Endodermal cell (in vitro differentiated cells): ENCODE measurements around the gene AJAP1. TPM values are rescaled to one million over a fixed set of nuclear protein-coding genes. Genes with fewer than 3 reads are reported as not detected.
A peak's percentile ranks its signal among the peaks of the same experiment; 100 is the strongest.

Experiments used
- DNase-seq: peaks from one replicate; pipeline ENCODE4 v3.0.0-alpha.2; 2017
- H3K27ac ChIP-seq: 2 replicates; pipeline ENCODE4 v1.5.1; 2013; ENCODE audit warnings: mild to moderate bottlenecking, low read depth, low read length, moderate library complexity
- H3K27me3 ChIP-seq: 2 replicates; pipeline ENCODE4 v1.6.1; 2013; ENCODE audit warnings: mild to moderate bottlenecking, low read length, moderate library complexity; ENCODE audit not compliant: insufficient read depth, control insufficient read depth, poor library complexity, severe bottlenecking
- H3K36me3 ChIP-seq: 2 replicates; pipeline ENCODE4 v1.7.0; 2013; ENCODE audit warnings: mild to moderate bottlenecking, low read length, moderate library complexity; ENCODE audit not compliant: control insufficient read depth, insufficient read depth
- H3K4me1 ChIP-seq: one replicate; pipeline ENCODE4 v1.7.0; 2013; ENCODE audit warnings: low read length; ENCODE audit not compliant: control insufficient read depth, insufficient read depth
- H3K4me3 ChIP-seq: 2 replicates; pipeline ENCODE4 v1.5.1; 2013; ENCODE audit warnings: mild to moderate bottlenecking, low read length, moderate library complexity
- H3K9ac ChIP-seq: 2 replicates; pipeline ENCODE4 v1.6.1; 2013; ENCODE audit warnings: mild to moderate bottlenecking, low read length, moderate library complexity; ENCODE audit not compliant: poor library complexity, severe bottlenecking; ENCODE audit errors: extremely low read depth
- H3K9me3 ChIP-seq: 2 replicates; pipeline ENCODE4 v1.6.1; 2013; ENCODE audit warnings: mild to moderate bottlenecking, low read length, moderate library complexity; ENCODE audit not compliant: control insufficient read depth
- H3K27ac Mint-ChIP-seq: 2 replicates; pipeline ENCODE4 v1.8.0; 2020; ENCODE audit warnings: mixed read lengths
- H3K27me3 Mint-ChIP-seq: 2 replicates; pipeline ENCODE4 v1.8.0; 2021; ENCODE audit warnings: mild to moderate bottlenecking, mixed read lengths; ENCODE audit not compliant: insufficient read depth
- H3K36me3 Mint-ChIP-seq: 2 replicates; pipeline ENCODE4 v1.8.0; 2020; ENCODE audit warnings: low read depth, mixed read lengths
- H3K4me1 Mint-ChIP-seq: 2 replicates; pipeline ENCODE4 v1.8.0; 2020; ENCODE audit warnings: mixed read lengths
- H3K4me3 Mint-ChIP-seq: 2 replicates; pipeline ENCODE4 v1.8.0; 2020; ENCODE audit warnings: mild to moderate bottlenecking, moderate library complexity, mixed read lengths
- H3K9me3 Mint-ChIP-seq: 2 replicates; pipeline ENCODE4 v1.8.0; 2020; ENCODE audit warnings: mild to moderate bottlenecking, mixed read lengths
- WGBS, 2 experiments: methylation state at CpG; one replicate each; pipeline versions ENCODE4 v1.1.5 to v1.1.7; 2013; ENCODE audit warnings: missing lambda C conversion rate in 2 of 2, mixed read lengths in 1 of 2; ENCODE audit not compliant: insufficient coverage in 1 of 2, insufficient read length in 1 of 2; 5-methylcytosine and 5-hydroxymethylcytosine counted together
- total RNA-seq, 2 donors: library from RNA; stranded (reverse); fragmentation: NEBNext Ultra II Directional in 1 of 2; extraction: Animal tissue kit (Norgen Biotek cat#: 25700) in 1 of 2; gene quantifications; 2 replicates in 1 of 2; 3 replicates in 1 of 2; pipeline ENCODE4 v1.2.1, GENCODE V29; 2021
- TF ChIP-seq, protein P1 (sequence below): fragments of 200-600 bp; sonication (generic); conservative IDR thresholded peaks from 2 replicates; pipeline ENCODE4 v1.5.0; 2021; ENCODE audit warnings: antibody characterized with exemption, mild to moderate bottlenecking

Gene AJAP1
- total RNA-seq, 2 donors from 2014 or later = 19.4 to 22.1 TPM

DNA sequence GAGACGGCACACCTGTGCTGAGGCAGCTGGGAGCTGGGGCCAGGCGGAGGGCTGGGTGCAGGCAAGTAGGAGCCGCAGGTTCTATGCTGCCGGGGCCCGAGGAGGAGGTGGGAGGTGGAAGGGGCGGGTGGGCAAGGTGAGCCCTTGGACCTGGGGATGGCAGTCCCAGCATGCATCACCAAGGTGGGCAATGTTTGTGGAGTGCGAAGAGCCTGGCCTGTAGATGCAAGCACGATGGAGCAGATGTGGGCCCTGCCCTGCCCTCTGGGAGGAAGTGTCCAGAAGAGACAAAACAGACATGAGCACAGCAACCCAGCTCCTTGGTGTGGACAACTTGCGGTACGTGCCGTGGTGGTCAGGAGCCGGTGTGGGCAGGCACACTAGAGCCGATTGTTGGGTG, 28.3 kb upstream of the AJAP1 start:
- no peaks in the 10 kb centered on the region for H3K9me3 ChIP-seq
- Mint-ChIP-seq H3K27ac (no peak overlapping the region), H3K36me3 (no peaks in the 10 kb centered on the region), H3K27me3 (no peaks in the 10 kb centered on the region), H3K9me3 (no peaks in the 10 kb centered on the region), H3K4me3 (no peak overlapping the region), H3K4me1 (no peaks in the 10 kb centered on the region)
- H3K4me1 ChIP-seq = no peaks in the 10 kb centered on the region
- H3K4me3 ChIP-seq = no peak overlapping the region
- TF ChIP-seq, protein P1, sequence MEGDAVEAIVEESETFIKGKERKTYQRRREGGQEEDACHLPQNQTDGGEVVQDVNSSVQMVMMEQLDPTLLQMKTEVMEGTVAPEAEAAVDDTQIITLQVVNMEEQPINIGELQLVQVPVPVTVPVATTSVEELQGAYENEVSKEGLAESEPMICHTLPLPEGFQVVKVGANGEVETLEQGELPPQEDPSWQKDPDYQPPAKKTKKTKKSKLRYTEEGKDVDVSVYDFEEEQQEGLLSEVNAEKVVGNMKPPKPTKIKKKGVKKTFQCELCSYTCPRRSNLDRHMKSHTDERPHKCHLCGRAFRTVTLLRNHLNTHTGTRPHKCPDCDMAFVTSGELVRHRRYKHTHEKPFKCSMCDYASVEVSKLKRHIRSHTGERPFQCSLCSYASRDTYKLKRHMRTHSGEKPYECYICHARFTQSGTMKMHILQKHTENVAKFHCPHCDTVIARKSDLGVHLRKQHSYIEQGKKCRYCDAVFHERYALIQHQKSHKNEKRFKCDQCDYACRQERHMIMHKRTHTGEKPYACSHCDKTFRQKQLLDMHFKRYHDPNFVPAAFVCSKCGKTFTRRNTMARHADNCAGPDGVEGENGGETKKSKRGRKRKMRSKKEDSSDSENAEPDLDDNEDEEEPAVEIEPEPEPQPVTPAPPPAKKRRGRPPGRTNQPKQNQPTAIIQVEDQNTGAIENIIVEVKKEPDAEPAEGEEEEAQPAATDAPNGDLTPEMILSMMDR = no peak
- no peaks in the 10 kb centered on the region for H3K36me3 ChIP-seq
- DNase-seq = no peak
- no peaks in the 10 kb centered on the region for H3K27me3 ChIP-seq
- H3K27ac ChIP-seq = no peak overlapping the region
- H3K9ac ChIP-seq = no peak overlapping the region
- WGBS, 2 experiments = 95 to 100% methylated on average over 7 to 13 of the region's 13 CpGs

DNA sequence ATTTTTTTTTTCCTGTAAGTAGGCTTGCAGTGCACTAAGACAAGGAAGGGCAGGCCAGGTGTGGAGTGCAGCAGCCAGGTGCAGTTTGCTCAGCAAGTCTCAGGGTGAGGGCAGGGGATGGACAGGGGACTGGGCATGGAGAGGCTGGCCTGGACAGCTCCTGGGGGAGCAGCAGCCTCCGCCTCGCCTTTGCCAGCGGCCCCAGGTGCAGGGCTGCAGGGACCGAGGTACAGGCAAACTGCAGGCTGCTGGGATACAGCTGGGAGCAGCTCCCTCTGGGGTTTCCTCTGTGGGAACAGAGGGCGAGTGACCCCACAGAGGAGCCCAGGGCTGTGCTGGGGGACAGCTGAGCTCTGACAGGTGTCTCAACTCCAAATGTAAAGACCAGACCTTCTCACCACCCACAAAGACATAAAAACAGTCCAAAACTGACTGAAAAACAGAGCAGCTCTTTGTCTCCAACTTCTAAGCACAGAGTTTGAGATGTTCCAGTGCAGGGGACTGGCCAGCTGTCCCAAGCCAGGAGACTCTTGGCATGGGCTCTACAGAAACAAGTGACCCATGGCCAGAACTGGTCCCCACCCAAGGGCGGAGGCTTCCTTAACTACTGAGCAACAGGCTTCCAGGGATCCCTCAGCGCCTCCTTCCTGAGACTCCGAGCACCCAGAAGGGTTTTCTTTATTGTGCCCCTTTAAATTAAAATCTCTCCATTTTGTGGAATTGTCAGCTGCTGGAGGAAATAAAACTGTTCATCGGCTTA, 27.7 kb upstream of the AJAP1 start:
- no peaks in the 10 kb centered on the region for H3K27me3 Mint-ChIP-seq

DNA sequence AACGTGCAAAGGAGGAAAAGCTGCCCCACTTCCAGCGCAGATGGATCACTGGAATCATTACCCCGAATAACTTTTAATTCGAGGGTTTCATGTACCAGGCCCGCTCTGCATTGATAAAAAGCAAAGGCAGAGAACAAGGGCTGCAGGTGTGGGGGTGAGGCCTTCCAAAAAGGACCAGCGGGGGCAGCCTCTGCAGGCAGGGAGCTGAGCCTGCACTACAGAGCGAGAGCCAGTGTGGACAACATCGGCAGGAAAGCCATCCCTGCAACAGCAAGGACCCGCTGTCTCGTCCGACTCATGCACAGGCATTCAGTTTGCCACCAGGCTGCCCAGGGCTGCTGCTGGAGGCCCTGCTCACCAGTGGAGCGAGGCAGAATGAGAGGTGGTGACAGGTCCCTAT, 27.1 kb upstream of the AJAP1 start:
- Histone ChIP-seq H3K27me3 (no peaks in the 10 kb centered on the region), H3K9me3 (no peaks in the 10 kb centered on the region), H3K4me3 (no peak overlapping the region), H3K36me3 (no peaks in the 10 kb centered on the region), H3K4me1 (no peaks in the 10 kb centered on the region), H3K27ac (no peak overlapping the region), H3K9ac (no peak overlapping the region)
- Mint-ChIP-seq H3K9me3 (no peaks in the 10 kb centered on the region), H3K27ac (no peak overlapping the region), H3K27me3 (peaks cover 2% of the 10 kb centered on the region), H3K4me1 (no peaks in the 10 kb centered on the region), H3K36me3 (no peaks in the 10 kb centered on the region), H3K4me3 (no peak overlapping the region)
- 87 to 94% methylated on average over 11 to 12 of the region's 12 CpGs for WGBS, 2 experiments
- TF ChIP-seq, protein P1 = peak; percentile 60
- DNase-seq = peak; percentile 70

More for the DNA sequence above, 27.7 kb upstream of the AJAP1 start:
- Mint-ChIP-seq H3K9me3 (no peaks in the 10 kb centered on the region), H3K4me3 (no peak overlapping the region), H3K4me1 (no peaks in the 10 kb centered on the region), H3K36me3 (no peaks in the 10 kb centered on the region), H3K27ac (no peak overlapping the region)
- Histone ChIP-seq H3K36me3 (no peaks in the 10 kb centered on the region), H3K9ac (no peak overlapping the region), H3K4me1 (no peaks in the 10 kb centered on the region), H3K4me3 (no peak overlapping the region), H3K9me3 (no peaks in the 10 kb centered on the region), H3K27me3 (no peaks in the 10 kb centered on the region), H3K27ac (no peak overlapping the region)
- TF ChIP-seq, protein P1 = no peak
- WGBS, 2 experiments = 92 to 94% methylated on average over 8 to 9 of the region's 9 CpGs
- no peak for DNase-seq
